Mesothelial cell of epicardium (in vitro differentiated cells): ENCODE results near the gene CTNNBL1. TPM values are rescaled to one million over a fixed set of nuclear protein-coding genes. Genes with fewer than 3 reads are reported as not detected.

Experiments
- DNase-seq, 2 experiments: peaks; one replicate each; pipeline ENCODE4 v3.0.0; 2021; ENCODE audit warnings: low spot score in 2 of 2; ENCODE audit not compliant: unreplicated experiment in 2 of 2
- H3K27ac Mint-ChIP-seq: 2 replicates; pipeline ENCODE4 v1.8.0; 2021; ENCODE audit warnings: mixed read lengths
- H3K27me3 Mint-ChIP-seq: 2 replicates; pipeline ENCODE4 v1.8.0; 2021; ENCODE audit warnings: low read depth, mixed read lengths
- H3K36me3 Mint-ChIP-seq: 2 replicates; pipeline ENCODE4 v1.8.0; 2021; ENCODE audit warnings: mixed read lengths
- H3K4me1 Mint-ChIP-seq: 2 replicates; pipeline ENCODE4 v1.8.0; 2021; ENCODE audit warnings: mixed read lengths
- H3K4me3 Mint-ChIP-seq: 2 replicates; pipeline ENCODE4 v1.8.0; 2021; ENCODE audit warnings: mild to moderate bottlenecking, moderate library complexity, mixed read lengths
- H3K9me3 Mint-ChIP-seq: 2 replicates; pipeline ENCODE4 v1.8.0; 2021; ENCODE audit warnings: mixed read lengths
- CTCF ChIP-seq: fragments of 200-600 bp; sonication (generic); IDR thresholded peaks from one replicate; pipeline ENCODE4 v1.5.0; 2021; ENCODE audit warnings: antibody characterized with exemption; ENCODE audit not compliant: unreplicated experiment
- total RNA-seq: library from RNA; stranded (reverse); gene quantifications from 3 replicates; pipeline ENCODE4 v1.2.1, GENCODE V29; 2021

The CTNNBL1 gene
- total RNA-seq, 1 donor from 2014 or later, result 59.0 TPM

DNA sequence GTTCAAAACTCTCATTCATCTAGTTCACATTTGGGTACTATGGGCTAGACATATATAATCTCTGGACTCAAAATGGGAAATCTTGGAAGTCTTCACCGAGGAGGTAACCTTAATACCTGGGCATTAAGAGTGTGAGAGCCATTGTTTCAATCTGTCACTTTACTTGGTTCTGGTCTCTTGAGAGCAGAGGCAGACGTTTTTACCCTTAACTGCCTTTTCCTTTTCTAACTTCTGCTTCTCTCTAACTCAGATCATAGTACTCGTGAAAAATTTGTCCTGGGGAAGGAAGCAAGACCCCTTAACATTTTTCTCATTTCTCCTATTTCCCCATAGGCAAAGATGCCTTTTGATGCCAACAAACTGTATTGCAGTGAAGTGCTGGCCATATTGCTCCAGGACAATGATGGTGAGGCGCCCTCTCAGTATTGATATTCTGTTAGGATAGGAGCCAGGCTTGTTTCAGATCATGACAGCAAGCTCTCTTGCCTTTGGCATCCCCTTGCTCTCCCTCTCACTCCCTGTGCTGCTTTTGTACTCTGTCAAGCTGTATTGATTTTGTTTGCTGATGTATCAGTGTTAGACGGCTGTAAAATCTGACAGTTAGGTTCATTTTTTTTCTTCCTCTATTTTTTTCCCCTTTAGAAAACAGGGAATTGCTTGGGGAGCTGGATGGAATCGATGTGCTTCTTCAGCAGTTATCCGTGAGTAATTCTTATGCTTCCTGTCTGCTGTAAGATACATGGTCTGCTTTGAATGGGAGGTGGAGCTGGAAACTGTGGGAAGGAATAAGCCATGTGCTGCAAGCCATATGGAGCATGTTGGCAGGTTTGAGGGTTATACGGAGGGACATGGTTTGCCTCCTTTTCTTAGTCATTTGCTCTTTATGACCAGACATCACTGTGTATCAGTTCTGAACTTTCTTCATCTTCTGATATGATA, 83.5 kb downstream of the CTNNBL1 start:
- no peaks in the 10 kb centered on the region for H3K4me1 Mint-ChIP-seq
- DNase-seq, result no peak
- H3K27ac Mint-ChIP-seq, result no peak overlapping the region
- no peak overlapping the region for H3K4me3 Mint-ChIP-seq
- TF ChIP-seq CTCF, result no peak
- H3K36me3 Mint-ChIP-seq, result peaks cover 9% of the 10 kb centered on the region
- H3K9me3 Mint-ChIP-seq, result no peaks in the 10 kb centered on the region
- H3K27me3 Mint-ChIP-seq, result no peaks in the 10 kb centered on the region

GRCh38 chr20:37777988-37778659, 84.3 kb downstream of the CTNNBL1 start:
- Mint-ChIP-seq H3K9me3 (no peaks in the 10 kb centered on the region), H3K27ac (no peak overlapping the region), H3K36me3 (peaks cover 9% of the 10 kb centered on the region), H3K4me1 (no peaks in the 10 kb centered on the region), H3K4me3 (no peak overlapping the region), H3K27me3 (no peaks in the 10 kb centered on the region)
- TF ChIP-seq CTCF, result no peak
- DNase-seq, result no peak

DNA sequence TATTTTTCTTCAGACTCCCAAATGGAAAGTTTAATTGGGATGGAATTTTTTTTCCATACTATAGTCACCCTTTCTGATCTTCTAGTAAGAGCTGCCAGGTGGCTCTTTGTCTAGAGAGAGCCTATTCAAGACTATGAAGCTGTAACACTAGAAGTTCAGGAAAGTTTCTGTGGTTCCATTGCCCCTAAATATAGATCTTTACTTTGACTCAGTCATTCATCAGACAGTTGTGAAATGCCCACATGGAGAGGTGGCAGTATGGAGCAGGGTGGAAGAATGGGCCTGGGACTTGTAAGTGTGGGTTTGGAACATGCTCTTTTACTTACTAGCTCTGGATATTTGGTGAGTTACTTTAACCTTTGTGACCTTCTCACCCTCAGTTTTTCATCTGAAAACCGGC, 87.8 kb downstream of the CTNNBL1 start:
- no peaks in the 10 kb centered on the region for H3K27me3 Mint-ChIP-seq
- H3K9me3 Mint-ChIP-seq, result peaks cover 3% of the 10 kb centered on the region
- no peaks in the 10 kb centered on the region for H3K4me1 Mint-ChIP-seq

DNA sequence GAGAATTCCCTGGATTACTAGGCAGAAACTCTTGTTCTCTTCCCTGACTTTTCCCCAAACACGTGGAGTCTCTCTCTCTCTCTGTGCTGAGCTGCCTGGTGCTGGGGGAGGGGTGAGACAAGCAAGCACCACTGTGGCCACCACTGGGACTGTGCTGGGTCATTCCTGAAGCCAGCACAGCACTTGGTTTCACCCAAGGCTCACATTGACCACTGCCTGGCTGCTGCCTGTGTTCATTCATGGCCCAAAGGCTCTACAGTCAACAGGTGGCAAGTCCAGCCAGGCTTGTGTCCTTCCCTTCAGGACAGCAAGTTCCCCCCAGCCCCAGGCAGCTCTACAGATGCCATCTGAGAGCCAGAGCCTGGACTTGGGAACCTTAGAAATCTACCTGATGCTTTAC, 92.2 kb downstream of the CTNNBL1 start:
- no peaks in the 10 kb centered on the region for H3K4me1 Mint-ChIP-seq
- H3K27me3 Mint-ChIP-seq, result no peaks in the 10 kb centered on the region
- H3K9me3 Mint-ChIP-seq, result peaks cover 7% of the 10 kb centered on the region
- no peak overlapping the region for H3K27ac Mint-ChIP-seq
- H3K4me3 Mint-ChIP-seq, result no peak overlapping the region
- no peak for TF ChIP-seq CTCF
- H3K36me3 Mint-ChIP-seq, result peaks cover 41% of the 10 kb centered on the region
- no peak for DNase-seq

More for the DNA sequence above, 87.8 kb downstream of the CTNNBL1 start:
- Mint-ChIP-seq H3K36me3 (peaks cover 27% of the 10 kb centered on the region), H3K27ac (no peak overlapping the region), H3K4me3 (no peak overlapping the region)
- no peak for DNase-seq
- TF ChIP-seq CTCF, result no peak

- no peak for TF ChIP-seq CTCF
- Mint-ChIP-seq H3K4me3 (no peak overlapping the region), H3K27me3 (no peaks in the 10 kb centered on the region), H3K36me3 (peaks cover 49% of the 10 kb centered on the region), H3K27ac (no peak overlapping the region), H3K4me1 (no peaks in the 10 kb centered on the region), H3K9me3 (peaks cover 17% of the 10 kb centered on the region)
- DNase-seq, result no peak
Observed at GRCh38 chr20:37789408-37789807, 95.6 kb downstream of the CTNNBL1 start.
